T-cell (primary cell): ENCODE data around the gene THTPA. TPM values are rescaled to one million over a fixed set of nuclear protein-coding genes. Genes with fewer than 3 reads are reported as not detected.
A peak's percentile ranks its signal among the peaks of the same experiment; 100 is the strongest.

ENCODE experiments used
- ATAC-seq, 4 experiments: fragments of 200-7000 bp in 3 of 4; fragments of 150-1000 bp in 1 of 4; cut with Tn5 transposase; replicated peaks in 1 of 4; 1 replicate in 3 of 4; 2 replicates in 1 of 4; pipeline ENCODE4 v1.10.0; 2021; ENCODE audit warnings: moderate library complexity in 3 of 4, mild to moderate bottlenecking in 2 of 4, moderate number of reproducible peaks in 1 of 4
- CTCF ChIA-PET, 2 donors: fragments of 300-600 bp; sonication (Branson Sonifier 250); formaldehyde crosslinking; loops; one replicate each; lab custom pipeline; 2022; ENCODE audit warnings: antibody characterized with exemption in 2 of 2; lab: Charles Lee
- POLR2A ChIA-PET, 2 donors: fragments of 300-600 bp; sonication (Branson Sonifier 250); formaldehyde crosslinking; loops; one replicate each; lab custom pipeline; 2022; ENCODE audit warnings: antibody characterized with exemption in 2 of 2; lab: Charles Lee
- DNase-seq, 35 experiments: peaks; one replicate each; pipeline versions ENCODE4 v3.0.0 to v3.0.0-alpha.2; 2013 to 2023
- H3K27ac ChIP-seq: one replicate; pipeline ENCODE4 v1.5.1; 2013; ENCODE audit warnings: low read length
- H3K27me3 ChIP-seq, 2 experiments: replicated peaks in 1 of 2; 1 replicate in 1 of 2; 2 replicates in 1 of 2; pipeline versions ENCODE4 v1.6.1 to v1.7.0; 2013; ENCODE audit warnings: low read length in 1 of 2, mixed read lengths in 1 of 2; ENCODE audit not compliant: control insufficient read depth in 2 of 2, insufficient read depth in 2 of 2; ENCODE audit errors: extremely low read depth in 1 of 2
- H3K36me3 ChIP-seq, 2 donors: 1 replicate in 1 of 2; 2 replicates in 1 of 2; pipeline versions ENCODE4 v1.6.1 to v1.7.0; 2013; ENCODE audit warnings: low read length in 1 of 2; ENCODE audit not compliant: control insufficient read depth in 2 of 2, insufficient read depth in 1 of 2; ENCODE audit errors: extremely low read depth in 1 of 2
- H3K4me1 ChIP-seq, 2 experiments: 1 replicate in 1 of 2; 2 replicates in 1 of 2; pipeline versions ENCODE4 v1.6.1 to v1.7.0; 2013; ENCODE audit warnings: low read length in 2 of 2, mixed read lengths in 1 of 2; ENCODE audit not compliant: insufficient read depth in 2 of 2, control insufficient read depth in 1 of 2; ENCODE audit errors: extremely low read depth in 1 of 2
- H3K4me3 ChIP-seq, 2 donors: 1 replicate in 1 of 2; 2 replicates in 1 of 2; pipeline versions ENCODE4 v1.5.1 to v1.7.0; 2013; ENCODE audit warnings: mild to moderate bottlenecking in 2 of 2, low read length in 1 of 2, moderate library complexity in 1 of 2; ENCODE audit not compliant: control insufficient read depth in 1 of 2; ENCODE audit errors: extremely low read depth in 1 of 2
- H3K9me3 ChIP-seq: 2 replicates; pipeline ENCODE4 v1.7.0; 2013
- H3K27ac Mint-ChIP-seq, 2 donors: one replicate each; pipeline ENCODE4 v1.8.0; 2020 to 2021; ENCODE audit warnings: mild to moderate bottlenecking in 2 of 2, mixed read lengths in 2 of 2
- H3K27me3 Mint-ChIP-seq, 2 donors: one replicate each; pipeline ENCODE4 v1.8.0; 2021 to 2022; ENCODE audit warnings: mixed read lengths in 2 of 2
- H3K36me3 Mint-ChIP-seq: one replicate; pipeline ENCODE4 v1.8.0; 2021; ENCODE audit warnings: mixed read lengths
- H3K4me1 Mint-ChIP-seq, 3 donors: one replicate each; pipeline ENCODE4 v1.8.0; 2020 to 2022; ENCODE audit warnings: mixed read lengths in 3 of 3, mild to moderate bottlenecking in 1 of 3
- H3K4me3 Mint-ChIP-seq, 3 donors: one replicate each; pipeline ENCODE4 v1.8.0; 2020 to 2022; ENCODE audit warnings: mild to moderate bottlenecking in 3 of 3, mixed read lengths in 3 of 3, moderate library complexity in 3 of 3
- H3K9me3 Mint-ChIP-seq, 3 donors: one replicate each; pipeline ENCODE4 v1.8.0; 2020 to 2022; ENCODE audit warnings: mixed read lengths in 3 of 3
- WGBS: methylation state at CpG from one replicate; pipeline ENCODE4 v1.1.5; 2013; ENCODE audit warnings: missing lambda C conversion rate; ENCODE audit not compliant: insufficient coverage; 5-methylcytosine and 5-hydroxymethylcytosine counted together
- total RNA-seq, 35 experiments: library from RNA in 6 of 35; stranded (reverse) in 6 of 35; fragments of 120-200 nt in 1 of 35; gene quantifications; one replicate each; pipeline versions ENCODE4 v1.2.1 to v1.2.4 and lab custom pipeline; 2013 to 2026

Gene THTPA
- total RNA-seq, 5 donors from 2014 or later (not counting 1 experiment from before 2014, with no cell fraction given) = 13.3 to 26.4 (median 20.5) TPM

DNA sequence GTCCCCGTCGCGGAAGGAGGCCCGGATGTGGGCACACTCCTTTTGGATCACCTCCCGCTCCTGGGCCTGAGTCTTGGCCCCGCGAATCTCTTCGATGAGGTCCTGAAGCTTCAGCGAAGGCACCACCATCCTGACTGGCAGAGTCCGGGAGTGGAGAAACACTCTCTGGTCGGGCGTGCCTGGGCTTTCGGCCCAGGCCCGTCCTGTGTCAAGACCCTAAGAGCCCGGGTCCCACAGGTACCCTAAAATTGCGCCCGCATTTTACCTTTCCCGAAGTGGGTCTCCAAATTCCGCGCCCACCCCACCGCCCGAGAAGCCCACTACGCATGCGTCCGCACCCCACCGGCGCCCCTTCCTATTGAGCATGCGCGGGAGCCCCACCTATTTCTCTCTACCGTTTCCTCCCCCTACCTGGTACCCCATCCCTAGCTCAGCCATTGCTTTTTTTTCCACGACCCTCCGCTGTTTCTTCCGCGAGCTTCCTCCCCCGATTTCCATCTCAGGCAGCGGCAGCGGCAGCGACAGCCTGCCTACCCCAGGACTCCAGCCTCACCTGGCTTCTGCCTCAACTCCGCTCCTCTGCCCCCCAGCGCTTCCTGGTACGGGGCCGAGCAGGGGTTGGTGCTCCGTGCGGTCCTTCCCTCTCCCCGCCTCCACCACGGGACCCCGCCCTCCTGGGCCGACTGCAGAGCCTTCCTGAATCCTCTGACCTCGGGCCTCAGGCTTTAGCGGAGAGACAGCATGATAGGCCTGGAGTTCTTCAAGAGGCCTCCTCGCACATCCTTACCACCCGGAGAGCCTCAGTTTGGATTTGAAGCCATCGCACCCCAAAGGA, 11.3 kb downstream of the THTPA start, which contains the start of gene AP1G2:
AP1G2 (minus strand) TSS at position 606 of the 835 bp plus-strand sequence; CDS start at position 129, 477 bp downstream.
- peak; percentile 62 to 89 (median 74) for DNase-seq
- Mint-ChIP-seq H3K4me1 (peaks cover 32 to 44% (median 37%) of the 10 kb centered on the region in 3 donors), H3K9me3 (no peaks in the 10 kb centered on the region), H3K4me3 (peak within 1 kb of the TSS; percentile 98 to 100 (median 99)), H3K36me3 (peaks cover 24% of the 10 kb centered on the region), H3K27ac (peak within 1 kb of the TSS; percentile 98 to 99), H3K27me3 (peaks cover under 1 to 5% of the 10 kb centered on the region in 2 donors)
- POLR2A ChIA-PET = interaction anchor here (0.5 to 0.7 kb wide), 3 partner anchors 15 to 569 kb away, joined by 3 to 7 read pairs (median 5); no protein-coding TSS in a partner anchor
- Histone ChIP-seq H3K36me3 (peaks cover 10 to 38% of the 10 kb centered on the region in 2 donors), H3K27ac (peak within 1 kb of the TSS; percentile 78), H3K4me3 (peak within 1 kb of the TSS; percentile 89 to 95), H3K9me3 (no peaks in the 10 kb centered on the region), H3K4me1 (peaks cover 9 to 37% of the 10 kb centered on the region in 2 experiments), H3K27me3 (peaks cover 0 to 15% of the 10 kb centered on the region in 2 experiments)
- peak; percentile 94 to 96 (median 96) for ATAC-seq
- WGBS = under 1% methylated on average over 48 of the region's 53 CpGs
- CTCF ChIA-PET = interaction anchor here (0.6 to 1.1 kb wide), 4 partner anchors 89 to 542 kb away, joined by 3 to 4 read pairs (median 4); no protein-coding TSS in a partner anchor

DNA sequence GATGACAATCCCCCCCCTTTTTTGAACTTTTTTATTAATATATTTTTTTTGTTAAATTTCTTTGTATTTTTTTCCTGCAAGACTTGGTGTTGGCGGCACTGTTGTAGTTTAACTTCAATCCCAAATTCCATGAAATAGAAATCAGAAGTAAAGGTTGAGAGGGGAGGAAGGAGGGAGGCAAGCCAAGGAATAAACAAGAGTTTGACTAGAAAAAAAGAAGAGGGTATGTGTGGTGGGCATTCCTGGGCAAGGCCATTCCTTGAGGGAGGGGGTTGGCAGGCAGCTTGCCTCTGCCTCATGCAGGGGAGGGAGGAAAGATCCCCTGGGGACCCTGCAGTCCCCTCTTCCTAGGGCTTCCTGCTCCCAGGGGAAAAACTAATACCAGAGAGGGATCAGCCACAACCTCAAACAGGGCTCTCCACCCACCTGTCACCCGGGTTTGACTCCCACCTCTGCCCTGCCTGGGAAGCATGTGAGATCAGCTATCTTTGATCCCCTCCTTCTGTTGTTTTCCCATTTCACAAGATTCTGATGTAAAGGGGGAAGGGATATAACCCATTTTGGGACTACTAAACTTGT, 12.0 kb downstream of the THTPA start:
- H3K9me3 ChIP-seq = no peaks in the 10 kb centered on the region
- H3K36me3 ChIP-seq = peaks cover 10 to 31% of the 10 kb centered on the region in 2 donors
- ChIA-PET CTCF (interaction anchor here (0.6 to 1.5 kb wide), 4 partner anchors 9 to 542 kb away, joined by 3 to 4 read pairs (median 3); no protein-coding TSS in a partner anchor), POLR2A (interaction anchor here in 1 of 2 donors (0.6 kb wide), 1 partner anchor 62 kb away, joined by 7 read pairs; no protein-coding TSS in a partner anchor)
- H3K4me3 Mint-ChIP-seq = peak overlapping the region; percentile 98 to 100 (median 99)
- no CpG with 5 or more reads among the region's 2 CpGs for WGBS
- peaks cover 8 to 13% of the 10 kb centered on the region in 2 donors for H3K27me3 Mint-ChIP-seq
- H3K4me1 ChIP-seq = peaks cover 9 to 34% of the 10 kb centered on the region in 2 experiments
- no peaks in the 10 kb centered on the region for H3K9me3 Mint-ChIP-seq
- no peak for DNase-seq
- H3K4me1 Mint-ChIP-seq = peaks cover 28 to 41% (median 33%) of the 10 kb centered on the region in 3 donors
- peak overlapping the region; percentile 98 to 99 for H3K27ac Mint-ChIP-seq
- peaks cover 20% of the 10 kb centered on the region for H3K36me3 Mint-ChIP-seq
- H3K27ac ChIP-seq = peak overlapping the region; percentile 78
- no peak for ATAC-seq
- peaks cover 0 to 21% of the 10 kb centered on the region in 2 experiments for H3K27me3 ChIP-seq
- H3K4me3 ChIP-seq = peak overlapping the region; percentile 89 to 95

DNA sequence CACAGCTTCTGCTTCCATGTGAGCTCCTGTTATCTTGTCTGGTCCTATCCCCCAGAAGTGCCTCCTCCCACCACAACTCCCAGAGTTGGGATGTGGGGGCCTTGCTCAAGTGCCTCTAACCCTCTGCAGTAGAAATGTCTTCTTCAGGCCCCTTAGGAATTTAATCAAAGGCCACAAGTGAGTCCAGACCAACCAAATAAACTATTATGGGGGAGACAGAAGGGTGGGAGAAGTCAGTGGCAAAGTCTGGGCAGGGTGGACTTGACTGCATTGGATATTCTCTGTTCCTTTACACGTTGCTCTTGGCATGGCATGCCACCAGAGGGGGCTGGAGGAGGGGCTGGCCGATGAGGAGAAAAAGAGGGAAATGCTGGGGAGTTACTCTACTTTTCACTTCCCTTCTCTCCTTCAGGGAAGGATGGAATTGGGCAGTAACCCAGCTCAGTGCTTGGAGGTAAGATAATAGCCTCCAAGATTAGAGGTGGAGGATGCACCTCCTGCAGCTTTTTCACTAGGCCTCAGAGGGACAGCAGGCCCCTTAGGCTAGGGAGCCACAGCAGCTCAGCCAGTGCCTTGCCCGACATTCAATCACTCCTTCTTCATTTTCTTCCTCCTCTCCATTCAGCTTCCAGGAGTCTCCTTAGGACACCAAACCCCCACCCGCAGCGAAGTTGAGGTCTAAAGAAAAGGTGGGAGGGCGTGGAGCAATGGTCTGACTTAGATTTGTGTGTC, 12.7 kb downstream of the THTPA start:
- Mint-ChIP-seq H3K4me1 (peaks cover 27 to 40% (median 29%) of the 10 kb centered on the region in 3 donors), H3K27ac (peak overlapping the region; percentile 98 to 99), H3K4me3 (peak overlapping the region; percentile 98 to 100 (median 99)), H3K27me3 (peaks cover 14% of the 10 kb centered on the region in 2 donors), H3K36me3 (peaks cover 20% of the 10 kb centered on the region), H3K9me3 (no peaks in the 10 kb centered on the region)
- ATAC-seq = no peak
- Histone ChIP-seq H3K27me3 (peaks cover 0 to 28% of the 10 kb centered on the region in 2 experiments), H3K4me3 (no peak overlapping the region), H3K9me3 (no peaks in the 10 kb centered on the region), H3K36me3 (peaks cover 5 to 24% of the 10 kb centered on the region in 2 donors), H3K27ac (peak overlapping the region; percentile 78), H3K4me1 (peaks cover 9 to 34% of the 10 kb centered on the region in 2 experiments)
- no CpG with 5 or more reads among the region's 6 CpGs for WGBS
- ChIA-PET CTCF (interaction anchor here (1.4 to 1.5 kb wide), 2 partner anchors 10 to 12 kb away, joined by 3 read pairs; no protein-coding TSS in a partner anchor), POLR2A (no interaction called here)
- peak in 1 of 35 experiments; percentile 39 for DNase-seq

GRCh38 chr14:23569443-23570151, 13.5 kb downstream of the THTPA start:
- CTCF ChIA-PET = interaction anchor here (1.4 to 1.5 kb wide), 2 partner anchors 11 to 13 kb away, joined by 3 read pairs; no protein-coding TSS in a partner anchor

DNA sequence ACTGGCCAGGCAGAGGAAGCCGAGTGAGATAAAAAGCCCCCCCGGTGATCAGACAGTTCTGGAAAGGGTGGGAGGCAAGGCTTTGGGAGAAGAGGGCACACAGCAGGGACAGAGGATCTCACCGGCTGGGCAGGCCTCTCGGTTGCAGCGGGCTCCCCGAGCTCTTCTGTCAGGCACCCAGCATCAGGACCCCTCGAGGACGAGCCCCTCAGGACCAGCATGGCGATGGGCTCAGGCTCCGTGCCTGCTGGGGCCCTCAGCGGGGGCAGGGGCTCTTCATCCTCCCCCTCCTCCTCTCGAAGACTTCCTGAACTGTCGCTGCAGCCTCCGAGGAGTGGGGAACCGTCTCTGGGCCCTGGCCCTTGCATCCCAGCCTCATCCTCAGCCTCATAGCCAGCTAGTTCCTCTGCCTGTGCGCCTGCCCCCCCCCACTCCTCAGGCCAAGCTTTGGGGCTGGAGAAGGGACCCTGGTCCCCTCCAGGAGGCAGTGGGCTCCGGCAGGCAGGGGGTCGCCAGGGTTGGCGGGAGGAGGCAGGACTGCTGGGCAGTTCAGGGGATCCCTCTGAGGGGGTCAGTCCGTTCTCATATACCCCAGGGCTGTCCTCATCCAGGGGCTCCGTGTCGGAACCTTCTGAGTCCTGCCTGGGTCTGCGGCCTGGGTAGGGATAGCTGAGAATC, 14.9 kb downstream of the THTPA start:
- 80% methylated on average over 20 of the region's 23 CpGs for WGBS

More at GRCh38 chr14:23569443-23570151, 13.5 kb downstream of the THTPA start:
- no peak overlapping the region for H3K27ac ChIP-seq
- DNase-seq (no peak), ATAC-seq (no peak)
- peaks cover 0 to 33% of the 10 kb centered on the region in 2 experiments for H3K27me3 ChIP-seq
- peaks cover 0 to 16% of the 10 kb centered on the region in 2 donors for H3K36me3 ChIP-seq
- POLR2A ChIA-PET = no interaction called here
- H3K9me3 Mint-ChIP-seq = no peaks in the 10 kb centered on the region
- 84% methylated on average over 5 of the region's 7 CpGs for WGBS
- peaks cover 14% of the 10 kb centered on the region for H3K36me3 Mint-ChIP-seq
- H3K27ac Mint-ChIP-seq = peak overlapping the region; percentile 16 to 99
- no peak overlapping the region for H3K4me3 Mint-ChIP-seq
- H3K27me3 Mint-ChIP-seq = peaks cover 14 to 16% of the 10 kb centered on the region in 2 donors
- peaks cover 27 to 40% (median 29%) of the 10 kb centered on the region in 3 donors for H3K4me1 Mint-ChIP-seq
- H3K9me3 ChIP-seq = no peaks in the 10 kb centered on the region
- no peak overlapping the region for H3K4me3 ChIP-seq
- peaks cover 9 to 34% of the 10 kb centered on the region in 2 experiments for H3K4me1 ChIP-seq

More for the DNA sequence above, 14.9 kb downstream of the THTPA start:
- Histone ChIP-seq H3K9me3 (no peaks in the 10 kb centered on the region), H3K27ac (no peak overlapping the region), H3K36me3 (peaks cover 0 to 3% of the 10 kb centered on the region in 2 donors), H3K27me3 (peaks cover 6 to 40% of the 10 kb centered on the region in 2 experiments), H3K4me3 (no peak overlapping the region), H3K4me1 (peaks cover 9 to 32% of the 10 kb centered on the region in 2 experiments)
- Mint-ChIP-seq H3K4me3 (no peak overlapping the region), H3K36me3 (peaks cover 8% of the 10 kb centered on the region), H3K27me3 (peaks cover 23 to 26% of the 10 kb centered on the region in 2 donors), H3K9me3 (no peaks in the 10 kb centered on the region), H3K27ac (no peak overlapping the region), H3K4me1 (peaks cover 23 to 35% (median 29%) of the 10 kb centered on the region in 3 donors)
- POLR2A ChIA-PET = interaction anchor here in 1 of 2 donors (0.5 kb wide), 1 partner anchor 92 kb away, joined by 4 read pairs; no protein-coding TSS in a partner anchor
- DNase-seq = peak in 1 of 35 experiments; percentile 15
- CTCF ChIA-PET = interaction anchor here in 1 of 2 donors (0.7 kb wide), 1 partner anchor 94 kb away, joined by 6 read pairs; no protein-coding TSS in a partner anchor
- no peak for ATAC-seq
